ENCODE results near the gene FOXA1. TPM values are rescaled to one million over a fixed set of nuclear protein-coding genes. Genes with fewer than 3 reads are reported as not detected.
"Not testable (repeated sequence)": the region's sequence is repeated elsewhere in the genome, so short reads cannot be mapped to it uniquely, and the experiment has no call there.

The FOXA1 gene
- total RNA-seq, 2 experiments from 2014 or later = not detected

- H3K4me1 Mint-ChIP-seq = no peaks in the 10 kb centered on the region
- CTCF ChIA-PET = no interaction called here
- peaks cover 11% of the 10 kb centered on the region for H3K27me3 Mint-ChIP-seq
- H3K27ac Mint-ChIP-seq = no peak overlapping the region
- no peak for DNase-seq
- no peak for ATAC-seq
- no peaks in the 10 kb centered on the region for H3K36me3 Mint-ChIP-seq
- no peaks in the 10 kb centered on the region for H3K9me3 Mint-ChIP-seq (ENCODE audit: low read depth)
- H3K4me3 Mint-ChIP-seq = no peak overlapping the region
These were observed 14.9 kb downstream of the FOXA1 start for GRCh38 chr14:37580146-37580545.

GRCh38 chr14:37579274-37579673 lies 15.8 kb downstream of the FOXA1 start:
- H3K4me3 Mint-ChIP-seq = no peak overlapping the region
- H3K27ac Mint-ChIP-seq = no peak overlapping the region
- H3K36me3 Mint-ChIP-seq = no peaks in the 10 kb centered on the region
- no peaks in the 10 kb centered on the region for H3K4me1 Mint-ChIP-seq
- DNase-seq (no peak), ATAC-seq (no peak)
- H3K9me3 Mint-ChIP-seq (ENCODE audit: low read depth) = no peaks in the 10 kb centered on the region
- peaks cover 7% of the 10 kb centered on the region for H3K27me3 Mint-ChIP-seq
- CTCF ChIA-PET = no interaction called here

- H3K27ac Mint-ChIP-seq = no peak overlapping the region
- DNase-seq (no peak), ATAC-seq (no peak)
- no peaks in the 10 kb centered on the region for H3K4me1 Mint-ChIP-seq
- H3K4me3 Mint-ChIP-seq = no peak overlapping the region
- H3K27me3 Mint-ChIP-seq = no peaks in the 10 kb centered on the region
- H3K36me3 Mint-ChIP-seq = no peaks in the 10 kb centered on the region
- no peaks in the 10 kb centered on the region for H3K9me3 Mint-ChIP-seq (ENCODE audit: low read depth)
- CTCF ChIA-PET = no interaction called here
These were observed 21.7 kb downstream of the FOXA1 start for GRCh38 chr14:37573356-37573755.

GRCh38 chr14:37571391-37571790 lies 23.7 kb downstream of the FOXA1 start:
- no peaks in the 10 kb centered on the region for H3K4me1 Mint-ChIP-seq
- H3K4me3 Mint-ChIP-seq = no peak overlapping the region
- H3K36me3 Mint-ChIP-seq = no peaks in the 10 kb centered on the region
- CTCF ChIA-PET = no interaction called here
- H3K9me3 Mint-ChIP-seq (ENCODE audit: low read depth) = no peaks in the 10 kb centered on the region
- H3K27ac Mint-ChIP-seq = no peak overlapping the region
- DNase-seq = no peak
- no peak for ATAC-seq
- H3K27me3 Mint-ChIP-seq = no peaks in the 10 kb centered on the region

GRCh38 chr14:37569729-37570128 lies 25.3 kb downstream of the FOXA1 start:
- Mint-ChIP-seq H3K4me3 (no peak overlapping the region), H3K36me3 (no peaks in the 10 kb centered on the region), H3K9me3 (ENCODE audit: low read depth) (no peaks in the 10 kb centered on the region), H3K27me3 (no peaks in the 10 kb centered on the region), H3K27ac (no peak overlapping the region), H3K4me1 (no peaks in the 10 kb centered on the region)
- no peak for DNase-seq
- no peak for ATAC-seq
- CTCF ChIA-PET = no interaction called here

- ATAC-seq = no peak
- Mint-ChIP-seq H3K36me3 (no peaks in the 10 kb centered on the region), H3K27ac (no peak overlapping the region), H3K27me3 (no peaks in the 10 kb centered on the region), H3K4me1 (no peaks in the 10 kb centered on the region), H3K9me3 (ENCODE audit: low read depth) (no peaks in the 10 kb centered on the region), H3K4me3 (no peak overlapping the region)
- CTCF ChIA-PET = no interaction called here
- no peak for DNase-seq
These were observed 28.2 kb downstream of the FOXA1 start for GRCh38 chr14:37566811-37567371.

- H3K36me3 Mint-ChIP-seq = no peaks in the 10 kb centered on the region
- ATAC-seq (no peak), DNase-seq (no peak)
- CTCF ChIA-PET = no interaction called here
- H3K4me3 Mint-ChIP-seq = no peak overlapping the region
- H3K4me1 Mint-ChIP-seq = no peaks in the 10 kb centered on the region
- H3K27me3 Mint-ChIP-seq = no peaks in the 10 kb centered on the region
- no peaks in the 10 kb centered on the region for H3K9me3 Mint-ChIP-seq (ENCODE audit: low read depth)
- no peak overlapping the region for H3K27ac Mint-ChIP-seq
These were observed 29.5 kb downstream of the FOXA1 start for GRCh38 chr14:37565550-37565949.

GRCh38 chr14:37563189-37563588 lies 31.9 kb downstream of the FOXA1 start:
- DNase-seq (no peak), ATAC-seq (no peak)
- no peaks in the 10 kb centered on the region for H3K4me1 Mint-ChIP-seq
- H3K27ac Mint-ChIP-seq = no peak overlapping the region
- H3K36me3 Mint-ChIP-seq = no peaks in the 10 kb centered on the region
- no peak overlapping the region for H3K4me3 Mint-ChIP-seq
- no peaks in the 10 kb centered on the region for H3K27me3 Mint-ChIP-seq
- H3K9me3 Mint-ChIP-seq (ENCODE audit: low read depth) = no peaks in the 10 kb centered on the region
- CTCF ChIA-PET = no interaction called here

GRCh38 chr14:37559386-37559785 lies 35.7 kb downstream of the FOXA1 start:
- Mint-ChIP-seq H3K27me3 (no peaks in the 10 kb centered on the region), H3K27ac (no peak overlapping the region), H3K9me3 (ENCODE audit: low read depth) (peaks cover 3% of the 10 kb centered on the region), H3K36me3 (peaks cover 2% of the 10 kb centered on the region), H3K4me3 (no peak overlapping the region), H3K4me1 (no peaks in the 10 kb centered on the region)
- CTCF ChIA-PET = no interaction called here
- DNase-seq = no peak
- ATAC-seq = no peak

GRCh38 chr14:37558740-37559139 lies 36.3 kb downstream of the FOXA1 start:
- ATAC-seq (no peak), DNase-seq (no peak)
- Mint-ChIP-seq H3K36me3 (peaks cover 2% of the 10 kb centered on the region), H3K4me3 (no peak overlapping the region), H3K9me3 (ENCODE audit: low read depth) (peaks cover 6% of the 10 kb centered on the region), H3K27me3 (no peaks in the 10 kb centered on the region), H3K27ac (no peak overlapping the region), H3K4me1 (no peaks in the 10 kb centered on the region)
- CTCF ChIA-PET = no interaction called here

GRCh38 chr14:37555596-37555995 lies 39.5 kb downstream of the FOXA1 start:
- H3K36me3 Mint-ChIP-seq, H3K4me1 Mint-ChIP-seq, CTCF ChIA-PET, DNase-seq, H3K4me3 Mint-ChIP-seq, H3K27me3 Mint-ChIP-seq, ATAC-seq, H3K27ac Mint-ChIP-seq: not testable (repeated sequence)
- H3K9me3 Mint-ChIP-seq (ENCODE audit: low read depth) = peaks cover 12% of the 10 kb centered on the region

- CTCF ChIA-PET = no interaction called here
- Mint-ChIP-seq H3K4me1 (no peaks in the 10 kb centered on the region), H3K4me3 (no peak overlapping the region), H3K27me3 (no peaks in the 10 kb centered on the region), H3K36me3 (peaks cover 2% of the 10 kb centered on the region), H3K27ac (no peak overlapping the region), H3K9me3 (ENCODE audit: low read depth) (peaks cover 12% of the 10 kb centered on the region)
- DNase-seq (no peak), ATAC-seq (no peak)
These were observed 41.0 kb downstream of the FOXA1 start for GRCh38 chr14:37553935-37554550.

- Mint-ChIP-seq H3K36me3 (no peaks in the 10 kb centered on the region), H3K27ac (no peak overlapping the region), H3K27me3 (no peaks in the 10 kb centered on the region), H3K4me1 (no peaks in the 10 kb centered on the region), H3K4me3 (no peak overlapping the region), H3K9me3 (ENCODE audit: low read depth) (peaks cover 8% of the 10 kb centered on the region)
- CTCF ChIA-PET = no interaction called here
- no peak for DNase-seq
- ATAC-seq = no peak
These were observed 43.9 kb downstream of the FOXA1 start for GRCh38 chr14:37551119-37551518.

GRCh38 chr14:37550511-37550910 lies 44.5 kb downstream of the FOXA1 start:
- Mint-ChIP-seq H3K36me3 (no peaks in the 10 kb centered on the region), H3K4me3 (no peak overlapping the region), H3K9me3 (ENCODE audit: low read depth) (peaks cover 8% of the 10 kb centered on the region), H3K4me1 (no peaks in the 10 kb centered on the region), H3K27ac (no peak overlapping the region), H3K27me3 (no peaks in the 10 kb centered on the region)
- no peak for ATAC-seq
- DNase-seq = no peak
- CTCF ChIA-PET = no interaction called here
